Adrenal gland (tissue), 12 donors: ENCODE results near the gene AVPR2. TPM values are rescaled to one million over a fixed set of nuclear protein-coding genes. Genes with fewer than 3 reads are reported as not detected.

ENCODE experiments used
- DNase-seq, 7 donors: peaks; one replicate each; pipeline ENCODE4 v3.0.0-alpha.2; 2019 to 2020
- H3K27ac ChIP-seq, 5 donors: fragments of 200-600 bp; sonication (generic) in 4 of 5; 1 replicate in 3 of 5; 2 replicates in 2 of 5; pipeline versions ENCODE4 v1.5.1 to v1.8.0; 2016 to 2020; ENCODE audit warnings: mild to moderate bottlenecking in 1 of 5
- H3K27me3 ChIP-seq: fragments of 200-600 bp; 2 replicates; pipeline ENCODE4 v1.8.0; 2021
- H3K36me3 ChIP-seq, 2 donors: fragments of 200-600 bp; replicated peaks in 1 of 2; 1 replicate in 1 of 2; 2 replicates in 1 of 2; pipeline versions ENCODE4 v1.5.1 to v1.8.0; 2018 to 2022
- H3K4me1 ChIP-seq, 2 donors: fragments of 200-600 bp; replicated peaks in 1 of 2; 1 replicate in 1 of 2; 2 replicates in 1 of 2; pipeline versions ENCODE4 v1.5.1 to v1.8.0; 2018 to 2021
- H3K4me3 ChIP-seq, 4 donors: fragments of 200-600 bp; sonication (generic) in 3 of 4; one replicate each; pipeline ENCODE4 v1.5.1; 2016 to 2018
- H3K9me3 ChIP-seq, 3 donors: fragments of 200-600 bp; sonication (generic) in 1 of 3; replicated peaks in 1 of 3; 1 replicate in 2 of 3; 2 replicates in 1 of 3; pipeline versions ENCODE4 v1.5.1 to v1.8.0; 2016 to 2021
- CTCF ChIP-seq, 6 experiments: fragments of 450-650 bp in 4 of 6; fragments of 200-600 bp in 2 of 6; sonication (generic) in 1 of 6; IDR thresholded peaks; 1 replicate in 5 of 6; 2 replicates in 1 of 6; pipeline versions ENCODE4 v1.5.1 to v1.8.0; 2016 to 2021; ENCODE audit warnings: antibody characterized with exemption in 6 of 6, mild to moderate bottlenecking in 2 of 6, moderate library complexity in 1 of 6
- POLR2A ChIP-seq, 2 donors: fragments of 450-650 bp; IDR thresholded peaks; one replicate each; pipeline ENCODE4 v1.6.1; 2017; ENCODE audit warnings: antibody characterized with exemption in 2 of 2, mild to moderate bottlenecking in 2 of 2, moderate library complexity in 1 of 2
- WGBS, 4 donors: extraction: QIAGEN DNeasy Blood & Tissue Kit in 2 of 4; methylation state at CpG; one replicate each; pipeline versions ENCODE4 v1.1.5 to v1.1.7; 2013 to 2017; 5-methylcytosine and 5-hydroxymethylcytosine counted together
- intact Hi-C, 2 donors: fragments of 100-400 bp; cut with DNase I; formaldehyde crosslinking; loops; one replicate each; pipeline versions ENCODE4 v1.14.1 to v1.15.0; 2022 to 2023
- polyA plus RNA-seq, 3 donors: library from polyadenylated mRNA; stranded (reverse); fragments of 200-250 nt in 2 of 3; fragments of 350-450 nt in 1 of 3; fragmentation: Illumina TruSeq in 1 of 3; extraction: RNeasy Lipid Tissue Mini Kit (QIAGEN cat#74804) in 1 of 3; gene quantifications; one replicate each; pipeline ENCODE4 v1.2.3, GENCODE V29; 2013 to 2014
- total RNA-seq, 9 donors: library from RNA; depleted of rRNA in 4 of 9; stranded (reverse); fragments of >200 nt in 4 of 9; fragments of 120-200 nt in 1 of 9; fragmentation: NEBNext Ultra II Directional in 1 of 9; extraction: Animal tissue kit (Norgen Biotek cat#: 25700) in 1 of 9; gene quantifications; one replicate each; pipeline versions ENCODE4 v1.1.0 to v1.2.4, GENCODE V29; 2013 to 2023
- donor health status: healthy with polysubstance abuse.
- donor health status: Bipolar disorder and iron deficiency.
- donor health status: DM: yes; HTN: yes; CAD: no.
- donor health status: DM: no; HTN: no; CAD: no.
- donor health status: DM: no; HTN: no; CAD: no.
- donor health status: DM: yes; HTN: yes; CAD: no.

The AVPR2 gene
- total and polyA plus RNA-seq, 12 donors, result 0.11 to 1.6 (median 0.69) TPM; not detected in 1

DNA sequence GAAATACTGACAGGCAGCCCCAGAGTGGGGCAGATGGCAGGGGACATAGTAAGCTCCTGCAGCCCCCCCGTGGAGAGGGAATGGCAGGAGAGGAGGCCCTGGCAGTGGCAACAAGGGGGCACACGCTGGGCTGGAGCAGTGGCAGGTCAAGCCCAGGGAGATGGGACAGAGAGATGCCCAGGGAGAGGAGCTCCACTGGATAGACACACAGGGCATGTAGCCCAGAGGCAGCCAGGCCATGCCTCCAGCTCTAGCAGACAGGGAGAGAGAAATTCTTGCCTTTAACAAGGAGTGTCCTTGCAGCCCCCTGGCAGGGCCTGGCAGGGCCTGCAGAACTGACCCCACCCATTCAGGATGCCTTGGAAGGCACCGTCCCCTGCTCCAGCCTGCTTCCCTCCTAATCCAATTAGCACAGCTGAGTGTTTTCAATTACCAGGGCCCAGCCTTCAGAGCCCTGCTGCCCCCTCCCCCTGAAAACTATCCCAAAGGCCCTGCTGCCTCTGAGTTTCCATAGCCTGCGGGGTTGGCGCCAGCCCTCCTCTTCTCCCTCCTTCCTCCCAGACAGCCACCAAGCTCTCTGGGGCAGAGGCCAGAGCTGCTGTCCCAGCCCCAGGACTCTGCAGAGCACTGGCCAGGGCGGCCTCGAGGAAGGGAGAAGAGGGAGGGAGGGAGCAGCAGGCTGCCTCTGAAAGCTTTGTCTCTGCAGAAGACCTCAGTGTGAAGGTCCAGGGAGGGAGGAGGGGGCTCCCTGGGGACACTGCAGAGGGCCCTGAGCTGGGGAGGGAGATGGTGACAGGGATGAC lies 31.0 kb upstream of the AVPR2 start:
- TF ChIP-seq CTCF (IDR thresholded peaks at IDR 0.05), result no peak
- TF ChIP-seq POLR2A (IDR thresholded peaks at IDR 0.05), result no peak
- 40 to 70% (median 55%) methylated on average over 1 to 7 of the region's 7 CpGs for WGBS, 4 donors
- peak in 1 of 7 donors; percentile 76 for DNase-seq
- no peaks in the 10 kb centered on the region for H3K36me3 ChIP-seq
- no peaks in the 10 kb centered on the region for H3K4me1 ChIP-seq
- H3K4me3 ChIP-seq, result no peak overlapping the region
- no peaks in the 10 kb centered on the region for H3K9me3 ChIP-seq
- H3K27me3 ChIP-seq, result peaks cover 26% of the 10 kb centered on the region
- H3K27ac ChIP-seq, result no peak overlapping the region
- intact Hi-C loops, result no loop called here

GRCh38 chrX:153874085-153874365 lies 30.4 kb upstream of the AVPR2 start:
- no peaks in the 10 kb centered on the region for H3K36me3 ChIP-seq
- whole genome bisulfite sequencing, 4 donors, result 42 to 55% (median 49%) methylated on average over 2 to 3 of the region's 3 CpGs
- DNase-seq, result no peak
- H3K27me3 ChIP-seq, result peaks cover 28% of the 10 kb centered on the region
- TF ChIP-seq POLR2A (IDR thresholded peaks at IDR 0.05), result no peak
- TF ChIP-seq CTCF (IDR thresholded peaks at IDR 0.05), result no peak
- H3K27ac ChIP-seq, result no peak overlapping the region
- H3K4me1 ChIP-seq, result no peaks in the 10 kb centered on the region
- H3K4me3 ChIP-seq, result no peak overlapping the region
- intact Hi-C loops, result no loop called here
- no peaks in the 10 kb centered on the region for H3K9me3 ChIP-seq

GRCh38 chrX:153874366-153875125 lies 29.9 kb upstream of the AVPR2 start:
- no peaks in the 10 kb centered on the region for H3K9me3 ChIP-seq
- peaks cover 30% of the 10 kb centered on the region for H3K27me3 ChIP-seq
- H3K36me3 ChIP-seq, result no peaks in the 10 kb centered on the region
- H3K27ac ChIP-seq, result no peak overlapping the region
- no peak overlapping the region for H3K4me3 ChIP-seq
- WGBS, 4 donors, result 72 to 81% (median 78%) methylated on average over 6 to 13 of the region's 13 CpGs
- TF ChIP-seq POLR2A (IDR thresholded peaks at IDR 0.05) (no peak), CTCF (IDR thresholded peaks at IDR 0.05) (no peak)
- no peaks in the 10 kb centered on the region for H3K4me1 ChIP-seq
- intact Hi-C loops, result no loop called here
- DNase-seq, result no peak

GRCh38 chrX:153875391-153876111 lies 28.9 kb upstream of the AVPR2 start:
- DNase-seq, result peak; percentile 42 to 69 (median 60)
- peak overlapping the region in 1 of 5 donors; percentile 21 for H3K27ac ChIP-seq
- intact Hi-C loops, result no loop called here
- no peak overlapping the region for H3K4me3 ChIP-seq
- H3K36me3 ChIP-seq, result no peaks in the 10 kb centered on the region
- H3K4me1 ChIP-seq, result no peaks in the 10 kb centered on the region
- TF ChIP-seq POLR2A (IDR thresholded peaks at IDR 0.05), result no peak
- TF ChIP-seq CTCF (IDR thresholded peaks at IDR 0.05), result no peak
- 1 to 13% (median 9%) methylated on average over 26 to 39 of the region's 42 CpGs; no CpG with 5 or more reads in 1 of the 4 donors for WGBS, 4 donors
- H3K9me3 ChIP-seq, result no peaks in the 10 kb centered on the region
- peaks cover 27% of the 10 kb centered on the region for H3K27me3 ChIP-seq
